Measurements from ENCODE around the gene CEP63.

Gene CEP63

DNA sequence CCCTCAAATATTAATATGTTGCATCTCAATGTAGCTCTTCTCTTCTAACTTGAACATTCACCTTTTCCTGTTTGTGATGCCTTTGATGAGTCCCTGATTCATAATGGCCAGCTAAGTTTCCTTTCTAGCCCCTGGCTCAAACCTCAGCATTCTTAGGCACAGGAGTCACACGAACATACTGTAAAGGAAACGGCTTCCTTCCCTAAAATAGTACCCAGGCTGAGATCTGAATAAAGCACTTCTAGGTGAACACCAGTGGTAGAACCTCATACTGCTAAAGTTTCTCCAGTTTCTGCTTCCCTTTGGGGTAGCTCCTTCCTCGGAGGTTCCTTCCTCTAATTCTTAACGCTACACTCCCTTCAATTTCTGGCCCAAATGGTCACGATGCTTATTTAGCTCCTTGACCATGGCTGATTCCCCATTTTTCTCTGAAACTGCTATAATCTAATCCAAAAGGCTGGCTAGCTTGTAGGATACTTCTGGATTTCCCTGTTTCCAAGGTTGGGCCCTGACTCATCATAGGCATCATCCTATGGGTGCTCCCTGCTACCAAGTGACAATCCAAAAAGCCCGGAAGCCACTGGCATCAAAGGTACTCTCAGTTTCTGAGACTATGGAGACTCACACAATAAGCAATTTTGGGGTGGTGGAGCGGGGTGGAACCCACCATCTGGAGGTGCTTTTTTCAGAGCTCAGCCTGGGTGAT is 2.5 kb upstream of the CEP63 start:
- TF ChIP-seq, protein P1, sequence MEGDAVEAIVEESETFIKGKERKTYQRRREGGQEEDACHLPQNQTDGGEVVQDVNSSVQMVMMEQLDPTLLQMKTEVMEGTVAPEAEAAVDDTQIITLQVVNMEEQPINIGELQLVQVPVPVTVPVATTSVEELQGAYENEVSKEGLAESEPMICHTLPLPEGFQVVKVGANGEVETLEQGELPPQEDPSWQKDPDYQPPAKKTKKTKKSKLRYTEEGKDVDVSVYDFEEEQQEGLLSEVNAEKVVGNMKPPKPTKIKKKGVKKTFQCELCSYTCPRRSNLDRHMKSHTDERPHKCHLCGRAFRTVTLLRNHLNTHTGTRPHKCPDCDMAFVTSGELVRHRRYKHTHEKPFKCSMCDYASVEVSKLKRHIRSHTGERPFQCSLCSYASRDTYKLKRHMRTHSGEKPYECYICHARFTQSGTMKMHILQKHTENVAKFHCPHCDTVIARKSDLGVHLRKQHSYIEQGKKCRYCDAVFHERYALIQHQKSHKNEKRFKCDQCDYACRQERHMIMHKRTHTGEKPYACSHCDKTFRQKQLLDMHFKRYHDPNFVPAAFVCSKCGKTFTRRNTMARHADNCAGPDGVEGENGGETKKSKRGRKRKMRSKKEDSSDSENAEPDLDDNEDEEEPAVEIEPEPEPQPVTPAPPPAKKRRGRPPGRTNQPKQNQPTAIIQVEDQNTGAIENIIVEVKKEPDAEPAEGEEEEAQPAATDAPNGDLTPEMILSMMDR (conservative IDR thresholded peaks at IDR 0.05; ENCODE audit: low read depth, low read length): no peak
- H3K4me3 ChIP-seq (ENCODE audit: low read length): no peak overlapping the region
- DNase-seq (ENCODE audit: low read depth): no peak

DNA sequence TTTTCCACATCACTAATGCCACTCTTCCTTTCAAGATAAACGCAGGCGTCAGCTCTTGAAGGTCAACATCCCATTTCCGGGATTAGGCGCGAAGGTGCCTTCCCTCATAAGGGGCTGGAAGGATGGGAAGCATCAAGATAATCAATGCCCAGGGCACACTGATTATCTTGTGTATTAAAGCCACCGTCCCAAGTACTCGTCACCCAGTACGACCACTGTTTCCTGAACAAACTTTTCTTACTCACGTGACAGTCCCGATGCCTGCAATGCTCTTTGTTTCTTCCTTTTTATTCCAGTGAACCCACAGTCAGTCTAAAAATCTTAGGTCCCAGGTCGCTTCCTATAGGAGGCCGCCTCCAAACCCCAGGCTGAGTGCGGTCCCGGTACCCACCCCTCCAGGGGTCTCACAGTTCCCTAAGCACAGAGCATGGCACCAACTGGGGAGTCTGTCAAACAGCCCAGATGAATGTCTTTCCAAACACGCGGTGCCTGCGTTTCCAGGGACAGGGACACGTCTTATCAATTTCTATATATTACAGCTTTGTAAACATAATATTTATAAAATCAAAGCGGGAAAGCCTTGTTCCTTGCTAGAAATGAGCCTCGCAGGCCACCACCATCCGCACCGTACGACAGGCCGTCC is 661 bp upstream of the CEP63 start:
- DNase-seq (ENCODE audit: low read depth): no peak
- TF ChIP-seq, protein P1 (conservative IDR thresholded peaks at IDR 0.05; ENCODE audit: low read depth, low read length): no peak
- peak overlapping the region; percentile 84 for H3K4me3 ChIP-seq (ENCODE audit: low read length)

DNA sequence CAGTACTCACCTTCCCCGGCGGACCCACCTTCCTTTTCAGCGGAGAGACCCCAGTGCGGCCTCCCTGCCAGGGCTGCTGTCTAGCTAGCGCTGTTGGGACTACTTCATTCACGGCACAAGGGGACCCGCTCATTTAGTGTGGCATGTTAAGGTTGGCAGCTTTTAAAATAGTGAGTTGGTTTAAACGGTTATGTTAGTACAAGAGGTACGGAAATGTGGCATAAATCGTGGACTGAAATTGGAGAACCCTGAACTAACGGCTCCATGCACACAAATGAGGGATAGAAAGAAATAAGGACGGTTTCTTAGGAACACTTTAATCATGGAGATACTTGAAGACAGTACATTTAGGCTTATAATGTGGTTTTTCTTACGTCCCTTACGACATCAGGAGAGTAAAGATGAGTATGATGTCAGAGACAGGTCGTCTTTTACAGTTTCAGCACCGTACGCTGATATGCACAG is 752 bp downstream of the CEP63 start:
- DNase-seq (ENCODE audit: low read depth): no peak
- TF ChIP-seq, protein P1 (conservative IDR thresholded peaks at IDR 0.05; ENCODE audit: low read depth, low read length): no peak
- H3K4me3 ChIP-seq (ENCODE audit: low read length): peak overlapping the region; percentile 84

DNA sequence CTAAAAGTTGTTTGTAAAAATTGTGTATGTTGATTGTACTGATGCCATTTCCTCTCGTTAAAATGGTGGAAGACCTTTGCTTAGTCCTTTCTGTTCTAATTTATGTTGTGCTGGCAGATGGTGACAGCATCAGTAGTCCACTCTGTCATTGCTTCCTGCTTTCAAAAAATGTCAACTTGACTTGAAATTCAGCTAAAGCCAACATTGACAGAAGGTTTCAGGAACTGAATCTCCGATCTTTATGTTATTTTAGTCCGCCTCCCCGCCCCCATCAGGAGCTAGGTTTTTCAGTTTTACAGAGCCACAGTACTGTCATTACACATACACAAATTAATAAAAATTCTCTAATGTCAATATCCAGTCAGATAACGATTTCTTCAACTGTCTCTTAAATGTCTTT is 1.5 kb downstream of the CEP63 start:
- TF ChIP-seq, protein P1 (conservative IDR thresholded peaks at IDR 0.05; ENCODE audit: low read depth, low read length): no peak
- H3K4me3 ChIP-seq (ENCODE audit: low read length): peak overlapping the region; percentile 84
- DNase-seq (ENCODE audit: low read depth): no peak

DNA sequence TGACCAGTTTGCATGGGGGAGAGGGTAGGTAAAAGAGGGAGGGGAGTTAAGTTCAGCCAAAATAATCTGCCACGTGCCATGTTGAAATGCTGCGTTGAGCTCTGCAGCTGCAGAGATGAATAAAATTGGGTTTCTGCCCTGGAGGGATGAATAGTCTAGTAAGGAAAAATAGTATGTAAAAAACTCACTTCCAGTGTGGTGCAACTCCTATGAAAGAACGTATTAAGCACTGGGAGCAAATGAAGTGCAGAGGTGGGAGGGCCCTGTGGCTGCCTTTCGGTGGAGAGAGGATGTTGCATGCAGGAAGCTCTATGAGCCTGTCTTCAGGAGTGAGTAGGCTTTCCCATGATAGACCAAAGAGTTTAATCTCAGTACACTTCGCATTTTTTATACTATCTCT is 8.6 kb downstream of the CEP63 start:
- no peak for DNase-seq (ENCODE audit: low read depth)
- H3K4me3 ChIP-seq (ENCODE audit: low read length): no peak overlapping the region
- TF ChIP-seq, protein P1 (conservative IDR thresholded peaks at IDR 0.05; ENCODE audit: low read depth, low read length): no peak

DNA sequence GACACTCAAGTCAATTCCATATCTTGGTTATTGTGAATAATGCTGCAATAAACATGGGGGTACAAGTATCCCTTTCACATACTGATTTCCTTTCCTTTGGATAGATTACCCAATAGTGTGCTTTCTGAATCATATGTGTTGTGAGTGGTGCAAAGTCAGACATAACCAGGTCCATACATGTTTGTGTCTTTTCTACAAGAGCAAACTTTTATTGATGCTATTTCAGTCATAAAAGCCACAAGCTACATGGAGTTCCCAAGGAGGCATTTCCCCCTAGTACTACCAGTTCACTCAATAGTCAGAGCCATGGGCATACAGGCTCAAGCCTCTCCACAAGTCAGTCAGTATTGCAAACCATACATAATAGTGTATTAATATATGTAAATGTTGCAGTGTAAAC is 10.1 kb downstream of the CEP63 start:
- no peak overlapping the region for H3K4me3 ChIP-seq (ENCODE audit: low read length)
- TF ChIP-seq, protein P1 (conservative IDR thresholded peaks at IDR 0.05; ENCODE audit: low read depth, low read length): no peak

More for the DNA sequence above, 10.1 kb downstream of the CEP63 start:
- no peak for DNase-seq (ENCODE audit: low read depth)

Measured in retinal pigment epithelial cell (primary cell).